HCT116 (cell line): ENCODE data around the gene CRYGN.

Experiments used
- CEBPB ChIP-seq: IDR thresholded peaks from 2 replicates; pipeline ENCODE4 v1.6.1; 2012; ENCODE audit warnings: low read depth
- EGR1 ChIP-seq: IDR thresholded peaks from 2 replicates; pipeline ENCODE4 v1.6.1; 2012; ENCODE audit warnings: low read depth
- EZH2 ChIP-seq: fragments of 200-600 bp; sonication (generic); IDR thresholded peaks from 2 replicates; pipeline ENCODE4 v1.6.1; 2017; ENCODE audit warnings: antibody characterized with exemption, mixed run types
- EZH2phosphoT487 ChIP-seq: fragments of 200-600 bp; IDR thresholded peaks from 2 replicates; pipeline ENCODE4 v1.6.1; 2018; ENCODE audit warnings: antibody characterized with exemption, borderline replicate concordance
- JUND ChIP-seq: IDR thresholded peaks from 2 replicates; pipeline ENCODE4 v1.6.1; 2012
- POLR2A ChIP-seq: IDR thresholded peaks from 2 replicates; pipeline ENCODE4 v1.7.0; 2011; ENCODE audit warnings: borderline replicate concordance; ENCODE audit not compliant: insufficient read depth, insufficient read length; ENCODE audit errors: extremely low read depth
- POLR2AphosphoS5 ChIP-seq: IDR thresholded peaks from 2 replicates; pipeline ENCODE4 v1.6.1; 2011; ENCODE audit warnings: mild to moderate bottlenecking, low read depth, low read length, moderate library complexity
- SP1 ChIP-seq: IDR thresholded peaks from 2 replicates; pipeline ENCODE4 v1.6.1; 2012; ENCODE audit warnings: low read depth
- SRF ChIP-seq: IDR thresholded peaks from 2 replicates; pipeline ENCODE4 v1.6.1; 2012; ENCODE audit warnings: low read depth
- ZNF274 ChIP-seq: fragments of 200-500 bp; sonication (Bioruptor generic); IDR thresholded peaks from 2 replicates; pipeline ENCODE4 v1.6.1; 2014; ENCODE audit warnings: mild to moderate bottlenecking, low read depth, low read length, inconsistent platforms
- TF ChIP-seq, protein P1 (sequence below): IDR thresholded peaks from 2 replicates; pipeline ENCODE4 v1.6.1; 2012
- TF ChIP-seq, protein P2 (sequence below), 3 experiments: fragments of 200-600 bp in 1 of 3; sonication (generic) in 1 of 3; IDR thresholded peaks in 2 of 3; conservative IDR thresholded peaks in 1 of 3; 2 replicates each; pipeline ENCODE4 v1.5.1; 2012 to 2017; ENCODE audit warnings: low read depth in 2 of 3, low read length in 2 of 3, antibody characterized with exemption in 1 of 3, borderline replicate concordance in 1 of 3, control low read depth in 1 of 3, mild to moderate bottlenecking in 1 of 3, mixed read lengths in 1 of 3, mixed run types in 1 of 3, moderate library complexity in 1 of 3; ENCODE audit not compliant: insufficient read depth in 1 of 3
- TF ChIP-seq, protein P3 (sequence below): IDR thresholded peaks from 2 replicates; pipeline ENCODE4 v1.6.1; 2012
- TF ChIP-seq, protein P4 (sequence below): IDR thresholded peaks from 2 replicates; pipeline ENCODE4 v1.6.1; 2012; ENCODE audit warnings: low read depth

- TF ChIP-seq JUND, result no peak
- TF ChIP-seq, protein P1, sequence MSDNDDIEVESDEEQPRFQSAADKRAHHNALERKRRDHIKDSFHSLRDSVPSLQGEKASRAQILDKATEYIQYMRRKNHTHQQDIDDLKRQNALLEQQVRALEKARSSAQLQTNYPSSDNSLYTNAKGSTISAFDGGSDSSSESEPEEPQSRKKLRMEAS, result no peak
- TF ChIP-seq, protein P2, sequence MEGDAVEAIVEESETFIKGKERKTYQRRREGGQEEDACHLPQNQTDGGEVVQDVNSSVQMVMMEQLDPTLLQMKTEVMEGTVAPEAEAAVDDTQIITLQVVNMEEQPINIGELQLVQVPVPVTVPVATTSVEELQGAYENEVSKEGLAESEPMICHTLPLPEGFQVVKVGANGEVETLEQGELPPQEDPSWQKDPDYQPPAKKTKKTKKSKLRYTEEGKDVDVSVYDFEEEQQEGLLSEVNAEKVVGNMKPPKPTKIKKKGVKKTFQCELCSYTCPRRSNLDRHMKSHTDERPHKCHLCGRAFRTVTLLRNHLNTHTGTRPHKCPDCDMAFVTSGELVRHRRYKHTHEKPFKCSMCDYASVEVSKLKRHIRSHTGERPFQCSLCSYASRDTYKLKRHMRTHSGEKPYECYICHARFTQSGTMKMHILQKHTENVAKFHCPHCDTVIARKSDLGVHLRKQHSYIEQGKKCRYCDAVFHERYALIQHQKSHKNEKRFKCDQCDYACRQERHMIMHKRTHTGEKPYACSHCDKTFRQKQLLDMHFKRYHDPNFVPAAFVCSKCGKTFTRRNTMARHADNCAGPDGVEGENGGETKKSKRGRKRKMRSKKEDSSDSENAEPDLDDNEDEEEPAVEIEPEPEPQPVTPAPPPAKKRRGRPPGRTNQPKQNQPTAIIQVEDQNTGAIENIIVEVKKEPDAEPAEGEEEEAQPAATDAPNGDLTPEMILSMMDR (IDR thresholded peaks at IDR 0.05 in 2 of 3, conservative IDR thresholded peaks at IDR 0.05 in 1 of 3; ENCODE audit: borderline replicate concordance in 1 of 3, insufficient read depth in 1 of 3, low read depth in 2 of 3, low read length in 2 of 3), result no peak
- TF ChIP-seq, protein P3, sequence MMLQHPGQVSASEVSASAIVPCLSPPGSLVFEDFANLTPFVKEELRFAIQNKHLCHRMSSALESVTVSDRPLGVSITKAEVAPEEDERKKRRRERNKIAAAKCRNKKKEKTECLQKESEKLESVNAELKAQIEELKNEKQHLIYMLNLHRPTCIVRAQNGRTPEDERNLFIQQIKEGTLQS, result no peak
- no peak for TF ChIP-seq CEBPB
- no peak for TF ChIP-seq POLR2A
- no peak for TF ChIP-seq ZNF274
- TF ChIP-seq EGR1, result no peak
- TF ChIP-seq, protein P4, sequence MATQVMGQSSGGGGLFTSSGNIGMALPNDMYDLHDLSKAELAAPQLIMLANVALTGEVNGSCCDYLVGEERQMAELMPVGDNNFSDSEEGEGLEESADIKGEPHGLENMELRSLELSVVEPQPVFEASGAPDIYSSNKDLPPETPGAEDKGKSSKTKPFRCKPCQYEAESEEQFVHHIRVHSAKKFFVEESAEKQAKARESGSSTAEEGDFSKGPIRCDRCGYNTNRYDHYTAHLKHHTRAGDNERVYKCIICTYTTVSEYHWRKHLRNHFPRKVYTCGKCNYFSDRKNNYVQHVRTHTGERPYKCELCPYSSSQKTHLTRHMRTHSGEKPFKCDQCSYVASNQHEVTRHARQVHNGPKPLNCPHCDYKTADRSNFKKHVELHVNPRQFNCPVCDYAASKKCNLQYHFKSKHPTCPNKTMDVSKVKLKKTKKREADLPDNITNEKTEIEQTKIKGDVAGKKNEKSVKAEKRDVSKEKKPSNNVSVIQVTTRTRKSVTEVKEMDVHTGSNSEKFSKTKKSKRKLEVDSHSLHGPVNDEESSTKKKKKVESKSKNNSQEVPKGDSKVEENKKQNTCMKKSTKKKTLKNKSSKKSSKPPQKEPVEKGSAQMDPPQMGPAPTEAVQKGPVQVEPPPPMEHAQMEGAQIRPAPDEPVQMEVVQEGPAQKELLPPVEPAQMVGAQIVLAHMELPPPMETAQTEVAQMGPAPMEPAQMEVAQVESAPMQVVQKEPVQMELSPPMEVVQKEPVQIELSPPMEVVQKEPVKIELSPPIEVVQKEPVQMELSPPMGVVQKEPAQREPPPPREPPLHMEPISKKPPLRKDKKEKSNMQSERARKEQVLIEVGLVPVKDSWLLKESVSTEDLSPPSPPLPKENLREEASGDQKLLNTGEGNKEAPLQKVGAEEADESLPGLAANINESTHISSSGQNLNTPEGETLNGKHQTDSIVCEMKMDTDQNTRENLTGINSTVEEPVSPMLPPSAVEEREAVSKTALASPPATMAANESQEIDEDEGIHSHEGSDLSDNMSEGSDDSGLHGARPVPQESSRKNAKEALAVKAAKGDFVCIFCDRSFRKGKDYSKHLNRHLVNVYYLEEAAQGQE, result no peak
- no peak for TF ChIP-seq EZH2phosphoT487
- no peak for TF ChIP-seq POLR2AphosphoS5
- no peak for TF ChIP-seq EZH2
- TF ChIP-seq SRF, result no peak
- no peak for TF ChIP-seq SP1
These were observed 55.6 kb downstream of the CRYGN start for GRCh38 chr7:151384352-151384697.
